NB4 (cell line): ENCODE results near the gene CLMP.

ENCODE experiments used
- DNase-seq: peaks from one replicate; pipeline ENCODE4 v3.0.0; 2010; ENCODE audit warnings: low read depth
- H3K4me3 ChIP-seq: one replicate; pipeline ENCODE4 v1.5.1; 2011; ENCODE audit warnings: mild to moderate bottlenecking, low read depth, low read length, moderate library complexity
- MYC ChIP-seq: IDR thresholded peaks from 2 replicates; pipeline ENCODE4 v1.6.1; 2011; ENCODE audit warnings: low read depth, low read length
- POLR2A ChIP-seq: IDR thresholded peaks from 2 replicates; pipeline ENCODE4 v1.6.1; 2011; ENCODE audit warnings: mild to moderate bottlenecking; ENCODE audit not compliant: insufficient read length; ENCODE audit errors: extremely low read depth
- TF ChIP-seq, protein P1 (sequence below): IDR thresholded peaks from one replicate; pipeline ENCODE4 v1.5.1; 2012; ENCODE audit warnings: low read depth, low read length
- TF ChIP-seq, protein P2 (sequence below): IDR thresholded peaks from 2 replicates; pipeline ENCODE4 v1.6.1; 2011; ENCODE audit warnings: low read depth, low read length

CLMP gene

DNA sequence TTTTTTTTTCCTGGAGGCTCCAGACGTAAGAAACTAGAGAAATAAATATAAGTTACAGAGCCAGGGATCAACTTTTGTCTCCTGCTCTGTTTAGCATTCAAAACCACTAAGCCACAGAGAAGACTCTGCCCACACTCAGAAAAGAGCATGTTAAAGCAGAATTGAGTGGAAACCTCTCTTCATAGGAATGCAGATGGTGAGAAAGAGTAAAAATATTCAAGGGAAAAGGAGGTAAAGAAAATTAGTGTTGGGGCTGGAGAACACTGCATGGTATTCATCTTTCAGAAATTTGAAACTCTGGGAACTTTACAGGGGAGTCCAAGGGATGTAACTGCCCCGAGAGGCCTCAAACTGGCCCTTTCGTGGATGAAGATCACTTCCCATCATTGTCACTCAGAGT, 65.1 kb downstream of the CLMP start:
- no peak for DNase-seq
- H3K4me3 ChIP-seq = no peak overlapping the region
- TF ChIP-seq MYC (no peak), POLR2A (no peak)
- TF ChIP-seq, protein P1, sequence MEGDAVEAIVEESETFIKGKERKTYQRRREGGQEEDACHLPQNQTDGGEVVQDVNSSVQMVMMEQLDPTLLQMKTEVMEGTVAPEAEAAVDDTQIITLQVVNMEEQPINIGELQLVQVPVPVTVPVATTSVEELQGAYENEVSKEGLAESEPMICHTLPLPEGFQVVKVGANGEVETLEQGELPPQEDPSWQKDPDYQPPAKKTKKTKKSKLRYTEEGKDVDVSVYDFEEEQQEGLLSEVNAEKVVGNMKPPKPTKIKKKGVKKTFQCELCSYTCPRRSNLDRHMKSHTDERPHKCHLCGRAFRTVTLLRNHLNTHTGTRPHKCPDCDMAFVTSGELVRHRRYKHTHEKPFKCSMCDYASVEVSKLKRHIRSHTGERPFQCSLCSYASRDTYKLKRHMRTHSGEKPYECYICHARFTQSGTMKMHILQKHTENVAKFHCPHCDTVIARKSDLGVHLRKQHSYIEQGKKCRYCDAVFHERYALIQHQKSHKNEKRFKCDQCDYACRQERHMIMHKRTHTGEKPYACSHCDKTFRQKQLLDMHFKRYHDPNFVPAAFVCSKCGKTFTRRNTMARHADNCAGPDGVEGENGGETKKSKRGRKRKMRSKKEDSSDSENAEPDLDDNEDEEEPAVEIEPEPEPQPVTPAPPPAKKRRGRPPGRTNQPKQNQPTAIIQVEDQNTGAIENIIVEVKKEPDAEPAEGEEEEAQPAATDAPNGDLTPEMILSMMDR = no peak
- TF ChIP-seq, protein P2, sequence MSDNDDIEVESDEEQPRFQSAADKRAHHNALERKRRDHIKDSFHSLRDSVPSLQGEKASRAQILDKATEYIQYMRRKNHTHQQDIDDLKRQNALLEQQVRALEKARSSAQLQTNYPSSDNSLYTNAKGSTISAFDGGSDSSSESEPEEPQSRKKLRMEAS = no peak

DNA sequence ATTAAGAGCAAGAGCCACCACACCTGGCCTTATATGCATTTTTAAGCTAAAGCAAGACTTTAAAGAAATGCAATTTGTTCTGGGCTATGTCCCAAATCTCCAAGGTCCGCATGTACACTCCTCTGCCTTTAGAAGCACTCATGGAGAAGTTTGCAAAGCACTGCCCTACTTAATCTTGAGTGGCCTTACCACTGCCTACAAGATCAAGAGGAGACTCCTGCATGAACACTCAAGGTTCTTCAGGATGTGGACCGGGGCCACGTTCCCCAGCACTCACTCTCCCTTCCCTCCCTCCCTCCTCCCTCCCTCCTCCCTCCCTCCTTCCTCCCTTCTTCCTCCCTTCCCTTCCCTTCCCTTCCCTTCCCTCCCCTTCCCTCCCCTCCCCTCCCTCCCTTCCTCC, 69.9 kb downstream of the CLMP start:
- TF ChIP-seq MYC (no peak), POLR2A (no peak)
- TF ChIP-seq, protein P1 = no peak
- TF ChIP-seq, protein P2 = no peak
- H3K4me3 ChIP-seq = no peak overlapping the region
- no peak for DNase-seq

DNA sequence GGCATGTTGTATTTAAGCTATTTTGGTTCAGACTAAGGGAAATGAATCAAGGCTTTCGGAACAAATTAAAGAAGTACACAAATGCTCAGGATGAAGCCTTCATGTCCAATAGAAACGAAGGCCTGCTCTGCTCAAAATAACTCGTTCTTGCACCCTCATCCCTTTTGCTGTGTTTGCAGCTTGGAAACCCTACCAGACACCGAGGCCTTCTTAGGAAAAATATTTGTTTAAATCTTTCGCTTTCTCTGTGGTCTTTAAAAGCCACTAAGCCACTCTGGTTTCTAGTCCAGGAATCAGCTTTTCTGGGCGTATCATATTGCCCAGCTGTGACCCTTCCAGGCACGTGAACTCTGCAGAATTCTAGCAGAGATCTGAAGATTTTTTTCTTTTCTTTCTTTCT, 72.2 kb downstream of the CLMP start:
- no peak for DNase-seq

DNA sequence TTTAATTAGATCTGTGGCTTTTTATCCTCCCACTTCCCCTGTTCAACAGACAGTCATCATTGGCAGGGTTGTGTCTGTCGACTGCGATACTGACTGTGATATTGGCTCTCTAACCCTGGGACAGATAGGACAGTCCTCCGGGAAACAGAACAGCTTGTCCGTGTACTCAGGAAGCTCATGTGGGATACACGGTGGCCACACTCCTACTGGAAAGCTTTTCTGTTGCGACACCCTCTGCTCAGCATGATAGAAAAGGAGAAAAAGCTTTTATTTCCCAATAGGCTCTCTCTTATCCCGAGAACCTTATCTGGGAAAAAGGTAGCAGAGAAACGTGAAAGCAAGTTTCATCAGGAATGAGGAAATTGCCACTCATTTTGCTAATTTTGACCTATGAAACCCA, 72.7 kb downstream of the CLMP start:
- TF ChIP-seq, protein P2 = no peak
- no peak for TF ChIP-seq MYC
- TF ChIP-seq POLR2A = no peak
- TF ChIP-seq, protein P1 = no peak
- no peak overlapping the region for H3K4me3 ChIP-seq
- DNase-seq = peak; percentile 37

More for the DNA sequence above, 72.2 kb downstream of the CLMP start:
- TF ChIP-seq MYC (no peak), POLR2A (no peak)
- TF ChIP-seq, protein P1 = no peak
- TF ChIP-seq, protein P2 = no peak
- no peak overlapping the region for H3K4me3 ChIP-seq

DNA sequence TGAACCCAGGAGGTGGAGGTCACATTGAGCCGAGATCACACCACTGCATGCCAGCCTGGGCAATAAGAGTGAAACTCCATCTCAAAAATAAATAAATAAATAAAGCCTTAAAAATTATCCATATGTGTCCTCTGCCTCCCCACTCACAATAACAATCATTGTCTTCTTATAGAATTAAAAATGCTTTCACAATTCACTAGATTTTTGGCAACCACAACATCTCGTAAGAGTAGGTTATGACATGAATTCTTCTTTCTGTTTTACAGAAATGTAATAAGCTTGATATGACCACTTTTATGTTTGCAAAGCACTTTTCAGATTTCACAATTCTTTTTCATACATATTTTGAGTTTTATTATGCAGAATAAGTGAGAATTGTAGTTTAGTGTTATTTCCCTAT, 78.6 kb downstream of the CLMP start:
- DNase-seq = no peak
- H3K4me3 ChIP-seq = no peak overlapping the region
- TF ChIP-seq, protein P1 = no peak
- TF ChIP-seq, protein P2 = no peak
- no peak for TF ChIP-seq MYC
- no peak for TF ChIP-seq POLR2A
